DND-41 (cell line): ENCODE data around the gene RHOBTB3.

Experiments
- CTCF ChIP-seq: IDR thresholded peaks from 2 replicates; pipeline ENCODE4 v1.5.1; 2012; ENCODE audit warnings: borderline replicate concordance, low read length, moderate library complexity, mild to moderate bottlenecking; ENCODE audit not compliant: poor library complexity, severe bottlenecking; ENCODE audit errors: extremely low read depth
- EZH2 ChIP-seq: IDR thresholded peaks from 3 replicates; pipeline ENCODE4 v1.6.1; 2012; ENCODE audit warnings: borderline replicate concordance, low read depth, mild to moderate bottlenecking, moderate library complexity, low read length, inconsistent platforms; ENCODE audit not compliant: severe bottlenecking

DNA sequence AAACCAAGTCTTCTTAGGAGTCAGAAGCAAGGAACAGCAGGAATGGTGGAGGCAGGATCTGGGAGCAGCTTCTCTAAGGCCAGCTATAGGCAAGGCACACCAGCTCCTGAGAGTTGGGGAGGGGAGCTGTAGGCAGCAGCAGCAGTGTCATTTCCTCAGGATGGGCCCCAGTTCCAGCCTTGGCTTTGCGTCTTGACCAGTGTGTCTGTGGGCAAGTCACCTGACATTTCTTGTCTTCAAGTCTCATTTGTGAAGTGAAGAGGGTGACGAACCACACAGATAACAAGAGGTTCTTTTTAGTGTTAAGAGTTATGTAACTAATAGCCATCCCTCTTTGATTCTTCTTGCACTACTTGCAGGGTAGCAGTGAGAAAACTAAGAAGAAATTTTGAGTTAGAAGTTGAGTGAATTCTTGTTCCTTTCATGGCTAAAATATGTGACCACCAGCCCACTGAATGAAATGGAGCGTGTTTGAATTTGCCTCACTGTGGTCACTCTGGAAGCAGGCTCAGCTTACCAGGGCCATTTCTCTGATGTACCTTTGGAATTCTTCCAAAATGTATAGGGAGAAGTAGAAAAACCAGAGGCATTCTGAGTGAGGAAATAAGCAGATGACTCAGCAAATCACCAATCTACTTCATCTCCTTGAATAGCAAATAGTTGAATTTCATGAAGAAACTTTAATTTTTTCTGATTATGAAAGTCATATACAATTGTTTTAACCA lies 42.4 kb downstream of the RHOBTB3 start:
- TF ChIP-seq CTCF (no peak), EZH2 (no peak)
